Measurements from ENCODE around the gene SYT1.
"Not testable (repeated sequence)": the region's sequence is repeated elsewhere in the genome, so short reads cannot be mapped to it uniquely, and the experiment has no call there.

SYT1 gene

GRCh38 chr12:79045149-79045703, 180.7 kb downstream of the SYT1 start:
- H3K9me3 Mint-ChIP-seq; H3K27ac Mint-ChIP-seq; H3K36me3 Mint-ChIP-seq (ENCODE audit: low read depth); H3K27me3 Mint-ChIP-seq; H3K4me3 Mint-ChIP-seq; H3K4me1 Mint-ChIP-seq (ENCODE audit: low read depth): not testable (repeated sequence)

- H3K9me3 Mint-ChIP-seq, result no peaks in the 10 kb centered on the region
- H3K4me3 Mint-ChIP-seq, result no peak overlapping the region
- H3K36me3 Mint-ChIP-seq (ENCODE audit: low read depth), result no peaks in the 10 kb centered on the region
- no peak overlapping the region for H3K27ac Mint-ChIP-seq
- H3K4me1 Mint-ChIP-seq (ENCODE audit: low read depth), result no peaks in the 10 kb centered on the region
- no peaks in the 10 kb centered on the region for H3K27me3 Mint-ChIP-seq
Observed at GRCh38 chr12:79046021-79046420, 181.4 kb downstream of the SYT1 start.

- no peaks in the 10 kb centered on the region for H3K36me3 Mint-ChIP-seq (ENCODE audit: low read depth)
- H3K4me3 Mint-ChIP-seq, result no peak overlapping the region
- no peak overlapping the region for H3K27ac Mint-ChIP-seq
- H3K9me3 Mint-ChIP-seq, result no peaks in the 10 kb centered on the region
- no peaks in the 10 kb centered on the region for H3K27me3 Mint-ChIP-seq
- H3K4me1 Mint-ChIP-seq (ENCODE audit: low read depth), result no peaks in the 10 kb centered on the region
Observed at GRCh38 chr12:79048962-79049361, 184.4 kb downstream of the SYT1 start.

- H3K27ac Mint-ChIP-seq, result no peak overlapping the region
- no peaks in the 10 kb centered on the region for H3K27me3 Mint-ChIP-seq
- H3K36me3 Mint-ChIP-seq (ENCODE audit: low read depth), result no peaks in the 10 kb centered on the region
- no peaks in the 10 kb centered on the region for H3K4me1 Mint-ChIP-seq (ENCODE audit: low read depth)
- no peak overlapping the region for H3K4me3 Mint-ChIP-seq
- no peaks in the 10 kb centered on the region for H3K9me3 Mint-ChIP-seq
Observed at GRCh38 chr12:79053394-79053793, 188.8 kb downstream of the SYT1 start.

- Mint-ChIP-seq H3K4me3 (no peak overlapping the region), H3K9me3 (no peaks in the 10 kb centered on the region), H3K4me1 (ENCODE audit: low read depth) (no peaks in the 10 kb centered on the region), H3K36me3 (ENCODE audit: low read depth) (no peaks in the 10 kb centered on the region), H3K27ac (no peak overlapping the region), H3K27me3 (no peaks in the 10 kb centered on the region)
Observed at GRCh38 chr12:79055926-79056674, 191.5 kb downstream of the SYT1 start.

GRCh38 chr12:79056775-79057174, 192.2 kb downstream of the SYT1 start:
- H3K9me3 Mint-ChIP-seq, result no peaks in the 10 kb centered on the region
- H3K4me3 Mint-ChIP-seq, result no peak overlapping the region
- no peaks in the 10 kb centered on the region for H3K4me1 Mint-ChIP-seq (ENCODE audit: low read depth)
- H3K36me3 Mint-ChIP-seq (ENCODE audit: low read depth), result no peaks in the 10 kb centered on the region
- no peak overlapping the region for H3K27ac Mint-ChIP-seq
- no peaks in the 10 kb centered on the region for H3K27me3 Mint-ChIP-seq

GRCh38 chr12:79057540-79057939, 193.0 kb downstream of the SYT1 start:
- no peak overlapping the region for H3K4me3 Mint-ChIP-seq
- H3K4me1 Mint-ChIP-seq (ENCODE audit: low read depth), result no peaks in the 10 kb centered on the region
- no peak overlapping the region for H3K27ac Mint-ChIP-seq
- H3K9me3 Mint-ChIP-seq, result no peaks in the 10 kb centered on the region
- H3K27me3 Mint-ChIP-seq, result no peaks in the 10 kb centered on the region
- H3K36me3 Mint-ChIP-seq (ENCODE audit: low read depth), result no peaks in the 10 kb centered on the region

GRCh38 chr12:79058342-79058741, 193.8 kb downstream of the SYT1 start:
- H3K27me3 Mint-ChIP-seq, result no peaks in the 10 kb centered on the region
- no peak overlapping the region for H3K27ac Mint-ChIP-seq
- no peaks in the 10 kb centered on the region for H3K9me3 Mint-ChIP-seq
- no peaks in the 10 kb centered on the region for H3K4me1 Mint-ChIP-seq (ENCODE audit: low read depth)
- no peaks in the 10 kb centered on the region for H3K36me3 Mint-ChIP-seq (ENCODE audit: low read depth)
- H3K4me3 Mint-ChIP-seq, result no peak overlapping the region

- H3K4me1 Mint-ChIP-seq (ENCODE audit: low read depth), result no peaks in the 10 kb centered on the region
- no peaks in the 10 kb centered on the region for H3K36me3 Mint-ChIP-seq (ENCODE audit: low read depth)
- H3K27ac Mint-ChIP-seq, result no peak overlapping the region
- H3K27me3 Mint-ChIP-seq, result no peaks in the 10 kb centered on the region
- no peak overlapping the region for H3K4me3 Mint-ChIP-seq
- H3K9me3 Mint-ChIP-seq, result no peaks in the 10 kb centered on the region
Observed at GRCh38 chr12:79059557-79059956, 195.0 kb downstream of the SYT1 start.

GRCh38 chr12:79063258-79063657, 198.7 kb downstream of the SYT1 start:
- Mint-ChIP-seq H3K9me3 (no peaks in the 10 kb centered on the region), H3K4me3 (no peak overlapping the region), H3K27me3 (no peaks in the 10 kb centered on the region), H3K4me1 (ENCODE audit: low read depth) (no peaks in the 10 kb centered on the region), H3K36me3 (ENCODE audit: low read depth) (no peaks in the 10 kb centered on the region), H3K27ac (no peak overlapping the region)

- Mint-ChIP-seq H3K36me3 (ENCODE audit: low read depth) (no peaks in the 10 kb centered on the region), H3K9me3 (no peaks in the 10 kb centered on the region), H3K27ac (no peak overlapping the region), H3K27me3 (no peaks in the 10 kb centered on the region), H3K4me1 (ENCODE audit: low read depth) (no peaks in the 10 kb centered on the region), H3K4me3 (no peak overlapping the region)
Observed at GRCh38 chr12:79067977-79068376, 203.4 kb downstream of the SYT1 start.

- H3K9me3 Mint-ChIP-seq, result no peaks in the 10 kb centered on the region
- no peaks in the 10 kb centered on the region for H3K36me3 Mint-ChIP-seq (ENCODE audit: low read depth)
- H3K27ac Mint-ChIP-seq, result no peak overlapping the region
- H3K27me3 Mint-ChIP-seq, result no peaks in the 10 kb centered on the region
- no peak overlapping the region for H3K4me3 Mint-ChIP-seq
- no peaks in the 10 kb centered on the region for H3K4me1 Mint-ChIP-seq (ENCODE audit: low read depth)
Observed at GRCh38 chr12:79069009-79069408, 204.4 kb downstream of the SYT1 start.

GRCh38 chr12:79071498-79071897, 206.9 kb downstream of the SYT1 start:
- Mint-ChIP-seq H3K4me1 (ENCODE audit: low read depth) (no peaks in the 10 kb centered on the region), H3K4me3 (no peak overlapping the region), H3K27ac (no peak overlapping the region), H3K9me3 (no peaks in the 10 kb centered on the region), H3K36me3 (ENCODE audit: low read depth) (no peaks in the 10 kb centered on the region), H3K27me3 (no peaks in the 10 kb centered on the region)

GRCh38 chr12:79073506-79073905, 208.9 kb downstream of the SYT1 start:
- no peaks in the 10 kb centered on the region for H3K27me3 Mint-ChIP-seq
- no peaks in the 10 kb centered on the region for H3K9me3 Mint-ChIP-seq
- H3K36me3 Mint-ChIP-seq (ENCODE audit: low read depth), result no peaks in the 10 kb centered on the region
- no peak overlapping the region for H3K27ac Mint-ChIP-seq
- no peak overlapping the region for H3K4me3 Mint-ChIP-seq
- H3K4me1 Mint-ChIP-seq (ENCODE audit: low read depth), result no peaks in the 10 kb centered on the region

- no peak overlapping the region for H3K4me3 Mint-ChIP-seq
- H3K4me1 Mint-ChIP-seq (ENCODE audit: low read depth), result no peaks in the 10 kb centered on the region
- H3K27me3 Mint-ChIP-seq, result no peaks in the 10 kb centered on the region
- H3K36me3 Mint-ChIP-seq (ENCODE audit: low read depth), result no peaks in the 10 kb centered on the region
- no peaks in the 10 kb centered on the region for H3K9me3 Mint-ChIP-seq
- no peak overlapping the region for H3K27ac Mint-ChIP-seq
Observed at GRCh38 chr12:79082595-79082994, 218.0 kb downstream of the SYT1 start.

- no peak overlapping the region for H3K27ac Mint-ChIP-seq
- no peaks in the 10 kb centered on the region for H3K4me1 Mint-ChIP-seq (ENCODE audit: low read depth)
- H3K4me3 Mint-ChIP-seq, result no peak overlapping the region
- no peaks in the 10 kb centered on the region for H3K36me3 Mint-ChIP-seq (ENCODE audit: low read depth)
- H3K9me3 Mint-ChIP-seq, result peaks cover 1% of the 10 kb centered on the region
- no peaks in the 10 kb centered on the region for H3K27me3 Mint-ChIP-seq
Observed at GRCh38 chr12:79083181-79083580, 218.6 kb downstream of the SYT1 start.

All from stimulated activated naive CD8-positive, alpha-beta T cell treated with anti-CD3 and anti-CD28 coated beads, Interleukin-15, Interleukin-2, amounts not matched to agents 100 ng/mL and 50 ng/mL, for 24 hours (primary cell).